Activated naive CD8-positive, alpha-beta T cell treated with anti-CD3 and anti-CD28 coated beads, Interleukin-2, amount 50 U/mL, for 16 hours (primary cell): Measurements from ENCODE around the gene TUBGCP5.
"Not testable (repeated sequence)": the region's sequence is repeated elsewhere in the genome, so short reads cannot be mapped to it uniquely, and the experiment has no call there.

ENCODE experiments used
- DNase-seq: peaks from one replicate; pipeline ENCODE4 v3.0.0-alpha.2; 2020; ENCODE audit warnings: low read depth, low spot score

The TUBGCP5 gene

DNA sequence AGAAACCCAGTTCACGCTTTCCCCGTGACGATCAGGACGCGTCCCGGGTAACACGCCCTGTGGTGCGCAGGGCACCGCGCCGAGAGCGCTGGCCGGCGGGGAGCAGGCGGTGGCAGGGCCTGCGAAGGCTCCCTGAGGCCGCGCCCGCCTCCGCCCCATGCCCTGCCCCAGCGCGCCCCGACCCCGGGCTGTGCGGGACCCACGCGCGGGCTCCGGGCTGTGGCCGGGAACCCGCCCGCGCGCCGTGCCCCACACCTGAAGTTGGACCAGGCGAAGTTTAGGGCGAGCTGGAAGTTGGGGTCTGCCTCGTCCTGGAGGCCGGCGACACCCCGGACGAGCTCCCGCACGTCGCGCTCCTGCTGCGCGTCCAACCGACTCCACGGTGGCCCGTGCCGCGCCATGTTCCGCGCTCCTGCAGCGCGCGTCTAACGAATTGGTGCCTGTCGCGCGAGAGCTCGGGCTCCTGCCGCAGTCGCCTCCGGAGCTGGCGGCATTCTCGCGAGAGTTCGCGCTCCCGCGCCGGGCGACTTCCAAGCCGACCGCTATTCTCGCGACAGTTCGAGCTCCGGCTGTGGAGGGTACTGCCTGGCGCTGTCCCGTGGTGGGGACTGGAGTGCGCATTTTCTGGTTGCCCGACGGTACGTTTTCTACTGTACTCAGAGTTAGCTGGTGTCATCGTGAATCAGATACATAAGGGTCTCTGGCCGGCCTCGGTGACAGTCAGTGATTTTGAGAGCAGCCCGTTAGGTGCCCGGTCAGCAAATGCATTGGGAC lies at the start of gene TUBGCP5:
TUBGCP5 (minus strand) TSS at position 427 of the 774 bp plus-strand sequence; CDS start at position 401, 26 bp downstream.
- peak; percentile 92 for DNase-seq

DNA sequence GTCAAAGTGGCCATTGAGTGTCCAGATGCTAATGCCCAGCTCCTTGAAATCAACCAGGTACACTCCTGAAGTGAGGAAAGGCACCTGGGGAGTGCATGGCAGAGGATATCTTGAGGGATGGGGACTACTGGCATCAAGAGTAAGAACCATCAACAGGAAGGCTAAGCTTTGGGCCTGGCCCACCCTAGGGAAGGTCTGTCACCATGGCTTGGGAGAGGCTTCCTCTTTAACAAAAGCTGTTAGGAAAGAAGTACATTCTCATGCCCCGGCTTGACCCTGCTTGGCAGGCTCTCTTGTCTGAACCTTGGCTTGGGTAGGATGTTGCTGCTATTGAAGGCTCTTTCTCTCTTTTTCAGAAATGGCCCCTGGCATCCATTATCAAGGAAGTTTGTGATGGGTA lies 43.7 kb upstream of the TUBGCP5 start:
- no peak for DNase-seq

DNA sequence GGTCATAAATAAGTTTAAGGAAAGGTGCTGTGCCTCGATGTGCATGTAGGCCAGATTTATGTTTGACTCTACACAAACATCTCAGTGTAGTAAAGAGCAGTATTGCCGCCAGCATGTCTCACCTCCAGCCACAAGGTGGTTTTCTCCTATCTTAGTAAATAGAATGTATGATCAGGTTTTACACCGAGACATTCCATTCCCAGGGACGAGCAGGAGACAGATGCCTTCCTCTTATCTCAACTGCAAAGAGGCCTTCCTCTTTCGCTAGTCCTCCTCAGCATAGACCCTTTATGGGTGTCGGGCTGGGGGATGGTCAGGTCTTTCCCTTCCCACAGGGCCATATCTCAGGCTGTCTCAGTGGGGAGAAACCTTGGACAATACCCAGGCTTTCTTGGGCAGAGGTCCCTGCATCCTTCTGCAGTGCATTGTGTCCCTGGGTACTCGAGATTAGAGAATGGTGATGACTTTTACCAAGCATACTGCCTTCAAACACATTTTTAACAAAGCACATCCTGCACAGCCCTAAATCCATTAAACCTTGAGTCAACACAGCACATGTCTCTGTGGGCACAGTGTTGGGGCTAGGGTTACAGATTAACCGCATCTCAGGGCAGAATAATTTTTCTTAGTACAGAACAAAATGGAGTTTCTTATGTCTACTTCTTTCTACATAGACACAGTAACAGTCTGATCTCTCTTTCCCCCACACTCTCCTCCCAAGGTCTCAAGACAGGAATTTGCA lies 42.8 kb upstream of the TUBGCP5 start:
- DNase-seq, result not testable (repeated sequence)

DNA sequence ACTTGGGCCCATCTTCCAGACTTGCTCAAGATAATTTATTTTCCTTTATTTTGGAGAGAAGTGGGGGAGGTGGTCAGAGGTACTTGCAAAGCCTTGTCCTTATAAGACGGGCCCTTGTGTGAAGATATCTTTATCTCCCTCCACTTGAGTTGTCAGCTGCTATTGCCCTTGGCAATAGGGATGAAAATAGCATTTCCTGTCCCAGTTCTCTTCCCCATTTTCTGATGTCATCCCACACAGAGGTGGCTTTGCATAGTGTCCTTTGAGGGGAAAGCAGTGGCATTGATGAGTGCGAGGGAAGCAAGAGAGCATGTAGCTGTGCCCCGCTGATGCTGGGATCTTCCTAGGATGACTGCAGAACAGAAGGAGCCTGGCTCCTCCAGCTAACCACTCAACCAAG lies 41.9 kb upstream of the TUBGCP5 start:
- DNase-seq, result no peak

DNA sequence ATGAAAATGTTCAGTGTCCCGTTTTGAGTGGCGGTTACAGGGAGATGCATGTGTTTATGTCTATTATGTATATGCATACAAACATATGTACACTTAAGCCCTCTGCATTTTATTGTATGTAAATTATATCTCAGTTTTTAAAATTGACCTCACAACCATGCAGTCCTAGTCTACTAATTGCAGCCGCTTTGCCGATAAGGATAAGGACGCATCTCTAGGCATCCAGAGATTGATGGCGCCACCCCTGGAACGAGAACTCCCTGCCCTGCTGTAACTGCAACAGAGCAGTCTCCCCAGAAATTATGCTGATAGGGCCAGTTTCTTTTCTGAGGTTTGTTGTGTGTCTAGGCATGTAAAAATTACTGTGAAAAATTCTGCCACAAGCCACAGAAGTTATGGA lies 40.4 kb upstream of the TUBGCP5 start:
- DNase-seq, result no peak

DNA sequence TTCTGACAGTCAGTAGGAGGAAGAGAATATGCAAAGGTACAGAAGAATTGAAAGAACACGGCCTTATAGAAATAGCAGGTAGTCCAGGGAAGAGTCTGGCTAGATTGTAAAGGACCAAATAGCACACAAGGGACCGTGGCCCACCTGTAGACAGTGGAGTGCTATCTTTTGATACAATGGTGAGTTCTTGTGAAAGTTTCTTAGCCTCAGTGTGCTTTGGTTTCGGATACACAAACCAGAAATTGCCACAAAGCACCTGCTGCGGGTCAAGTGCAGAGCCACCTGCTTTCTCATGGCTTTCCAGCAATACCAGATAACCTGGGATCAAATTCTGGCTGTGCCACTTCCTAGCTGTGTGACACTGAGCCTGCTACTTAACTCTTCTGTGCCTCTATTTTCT lies 36.6 kb upstream of the TUBGCP5 start:
- no peak for DNase-seq

DNA sequence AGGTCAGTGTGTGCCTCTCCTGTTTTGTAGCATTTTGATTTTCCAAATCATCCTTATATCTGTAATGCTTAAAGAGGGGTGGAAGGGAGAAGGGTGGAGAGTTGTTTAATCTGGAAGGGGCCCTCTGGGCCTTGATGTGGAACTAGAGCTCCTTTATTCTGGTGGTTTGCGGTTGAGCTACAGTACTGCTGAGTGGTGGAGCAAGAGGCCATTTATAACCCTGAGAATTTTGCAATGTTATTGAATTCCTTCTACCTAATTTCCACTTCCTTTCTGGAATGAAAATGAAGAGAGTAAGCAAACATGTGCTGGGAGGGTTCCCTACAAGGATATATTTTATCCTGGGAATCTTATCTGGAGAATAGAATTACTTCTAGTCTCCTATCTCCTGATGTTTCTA lies 35.3 kb upstream of the TUBGCP5 start:
- no peak for DNase-seq

DNA sequence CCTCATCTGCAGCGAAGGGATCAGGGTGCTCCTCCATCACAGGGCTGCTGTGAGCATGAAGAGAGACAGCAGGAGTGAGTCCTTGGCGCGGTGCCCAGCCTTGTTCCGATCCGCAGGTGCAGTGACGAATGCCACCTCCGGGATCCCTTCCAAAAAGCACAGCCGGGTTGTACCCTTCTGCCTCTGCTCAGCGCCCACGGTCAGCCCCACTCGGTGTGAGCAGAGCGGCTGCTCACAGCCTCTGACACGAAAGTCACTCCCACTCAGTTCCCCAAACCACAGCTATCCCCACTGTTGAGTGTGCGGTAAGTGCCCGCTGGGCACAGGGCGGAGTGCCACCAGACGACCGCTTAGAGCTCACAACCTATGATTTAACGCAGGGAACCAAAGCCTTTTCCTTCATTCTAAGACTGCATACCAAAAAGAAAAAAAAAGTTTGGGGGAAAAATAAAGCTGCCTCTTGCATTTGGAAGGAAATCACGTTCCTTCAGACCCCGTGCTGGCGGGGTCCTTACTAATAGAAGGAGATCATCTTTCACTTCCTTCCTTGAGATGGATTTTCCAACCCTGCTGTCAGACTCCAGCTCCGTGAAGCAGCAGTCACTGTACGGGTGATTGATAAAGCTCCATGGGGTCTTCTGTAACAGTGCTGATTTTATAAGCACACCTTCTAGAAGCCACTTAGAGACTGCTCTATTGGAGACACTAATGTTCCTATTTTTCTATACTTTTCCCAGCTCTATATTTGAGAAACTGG lies 34.7 kb upstream of the TUBGCP5 start:
- no peak for DNase-seq

DNA sequence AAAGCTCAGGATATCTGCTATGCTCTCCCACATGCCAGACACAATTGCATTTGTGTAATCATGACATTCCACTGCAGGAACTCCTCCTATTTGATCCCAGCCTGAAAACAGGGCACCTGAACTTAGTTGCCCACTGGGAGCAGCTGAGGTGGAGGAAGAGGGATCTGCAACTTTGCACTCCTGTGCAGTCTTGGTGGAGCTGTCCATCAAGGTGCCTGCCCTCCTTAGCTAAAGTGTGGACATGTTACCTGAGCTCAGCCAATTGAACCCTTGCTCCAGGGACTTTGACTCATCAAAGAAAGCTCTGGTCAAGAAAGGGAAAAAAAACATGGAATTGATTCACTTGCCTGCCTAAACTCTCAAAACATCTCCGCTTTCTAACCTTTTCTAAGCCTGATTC lies 33.3 kb upstream of the TUBGCP5 start:
- DNase-seq, result no peak

DNA sequence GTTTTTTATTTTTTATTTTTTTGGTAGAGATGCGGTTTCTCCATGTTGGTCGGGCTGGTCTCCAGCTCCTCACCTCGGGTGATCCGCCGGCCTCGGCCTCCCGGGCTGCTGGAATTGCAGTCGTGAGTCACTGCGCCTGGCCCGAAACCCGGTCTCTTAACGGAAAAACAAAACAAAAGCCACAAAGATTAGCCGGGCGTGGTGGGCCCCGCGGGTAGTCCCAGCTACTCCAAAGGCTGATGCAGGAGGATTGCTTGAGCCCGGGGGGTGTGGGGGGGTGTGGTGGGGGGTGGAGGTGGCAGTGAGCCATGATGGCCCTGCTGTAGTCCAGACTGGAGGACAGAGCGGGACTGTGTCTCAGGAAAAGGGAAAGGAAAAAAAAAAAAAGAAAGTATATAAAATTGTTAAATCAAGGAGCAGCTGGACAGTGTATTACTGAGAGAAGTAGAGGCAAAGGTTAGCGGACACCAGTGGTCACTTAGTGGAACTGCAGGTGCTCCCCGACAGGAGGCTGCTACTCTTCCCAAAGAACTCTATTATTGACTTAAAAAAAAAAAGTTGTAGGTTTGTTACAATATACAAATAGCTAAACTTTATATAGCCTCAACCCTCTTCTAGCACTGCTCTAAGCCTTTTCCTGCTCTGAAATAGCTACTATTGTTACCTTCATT lies 30.3 kb upstream of the TUBGCP5 start:
- no peak for DNase-seq

DNA sequence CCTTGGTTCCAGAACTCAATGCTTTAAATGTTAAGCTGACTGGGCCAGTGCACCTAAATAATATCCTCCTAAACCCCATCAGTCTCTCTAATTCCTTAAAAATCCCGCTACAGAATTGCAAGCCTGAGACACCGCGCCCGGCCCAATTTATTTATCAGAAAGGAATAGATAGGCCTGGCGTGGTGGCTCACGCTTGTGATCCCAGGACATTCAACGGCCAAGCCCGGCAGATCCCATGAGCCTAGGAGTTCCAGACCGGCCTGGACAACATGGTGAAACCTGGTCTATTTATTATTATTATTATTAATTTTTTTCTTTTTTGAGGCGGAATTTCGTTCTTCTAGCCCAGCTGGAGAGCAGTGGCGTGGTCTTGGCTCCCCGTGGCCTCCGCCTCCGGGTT lies 28.0 kb upstream of the TUBGCP5 start:
- DNase-seq, result no peak

DNA sequence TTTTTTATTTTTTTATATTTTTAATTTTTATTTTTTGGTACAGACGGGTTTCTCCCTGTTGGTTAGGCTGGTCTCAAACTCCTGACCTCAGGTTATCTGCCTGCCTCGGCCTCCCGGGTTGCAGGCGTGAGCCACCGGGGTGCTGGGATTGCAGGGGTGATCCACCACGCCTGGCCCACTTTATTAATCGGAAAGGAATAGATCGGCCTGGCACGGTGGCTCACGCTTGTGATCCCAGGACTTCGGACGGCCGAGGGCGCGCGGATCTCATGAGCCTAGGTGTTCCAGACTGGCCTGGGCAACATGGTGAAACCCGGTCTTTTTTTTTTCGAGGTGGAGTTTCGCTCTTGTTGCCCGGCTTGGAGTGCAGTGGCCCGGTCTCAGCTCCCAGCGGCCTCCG lies 26.5 kb upstream of the TUBGCP5 start:
- DNase-seq, result no peak

DNA sequence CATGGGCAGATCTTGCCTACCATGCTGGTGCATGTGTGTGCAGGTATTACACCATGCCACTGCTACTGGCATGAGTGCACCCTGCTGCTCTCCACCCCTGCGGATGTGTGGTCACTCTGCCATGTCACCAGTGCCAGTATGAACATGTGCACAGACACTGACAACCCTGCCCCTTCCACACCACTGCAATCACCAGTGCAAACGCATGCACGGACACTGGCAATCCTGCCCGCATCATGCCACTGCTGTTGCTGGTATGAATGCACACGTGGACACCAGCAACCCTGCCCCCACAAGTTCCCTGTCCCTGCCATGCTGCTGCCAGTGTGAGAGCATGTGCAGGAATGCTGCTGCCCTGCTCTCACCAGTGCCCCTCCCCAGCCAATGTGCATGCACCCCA lies 24.8 kb upstream of the TUBGCP5 start:
- DNase-seq, result no peak

DNA sequence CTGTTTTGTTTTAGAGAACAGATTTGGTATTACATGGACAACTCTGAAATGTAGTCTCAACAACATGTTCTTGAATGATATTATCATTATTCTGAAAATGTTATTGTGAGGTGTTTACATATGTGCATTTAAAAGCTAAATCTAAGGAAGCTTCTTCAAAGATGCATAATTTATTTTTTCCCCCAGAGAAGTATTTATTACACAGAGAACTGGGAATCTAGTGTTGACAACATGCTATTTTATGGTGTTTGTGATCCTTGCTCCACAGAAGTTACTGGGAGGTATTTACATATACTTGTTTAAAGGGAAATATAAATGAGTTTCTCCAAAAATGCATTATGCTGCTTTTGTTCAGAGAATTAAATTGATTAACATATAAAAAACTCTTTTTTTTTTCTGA lies 18.3 kb upstream of the TUBGCP5 start:
- DNase-seq, result no peak

DNA sequence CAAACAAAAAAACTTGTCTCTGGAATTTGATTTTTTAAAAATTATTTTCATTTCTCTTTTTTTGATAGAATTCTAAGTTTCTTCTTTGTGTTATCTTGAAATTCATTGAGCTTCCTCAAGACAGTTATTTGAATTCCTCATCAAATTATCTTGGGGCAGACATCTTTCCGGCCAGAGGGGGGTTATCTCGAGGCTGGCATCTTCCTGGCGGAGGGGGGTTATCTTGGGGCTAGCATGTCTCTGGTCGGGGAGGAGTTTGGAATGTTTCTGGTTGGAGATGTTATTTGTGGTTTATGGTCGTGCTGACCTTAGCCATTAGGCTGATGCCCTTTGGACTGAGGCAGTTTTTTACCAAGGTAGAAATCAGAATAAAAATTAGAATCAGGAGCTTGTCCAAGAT lies 15.9 kb upstream of the TUBGCP5 start:
- no peak for DNase-seq

DNA sequence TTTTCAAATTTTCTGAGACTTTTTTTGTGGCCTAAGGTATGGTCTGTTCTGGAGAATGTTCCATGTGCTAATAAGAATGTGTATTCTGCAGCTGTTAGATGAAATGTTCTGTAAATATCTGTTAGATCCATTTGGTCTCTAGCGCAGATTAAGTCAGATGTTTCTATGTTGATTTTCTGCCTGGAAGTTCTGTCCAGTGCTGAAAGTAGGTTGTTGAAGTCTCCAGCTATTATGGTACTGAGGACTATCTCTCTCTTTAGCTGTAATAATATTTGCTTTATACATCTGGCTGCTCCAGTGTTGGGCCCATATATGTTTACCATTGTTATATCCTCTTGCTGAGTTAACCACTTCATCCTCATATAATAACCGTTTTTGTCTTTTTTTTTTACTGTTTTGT lies 13.2 kb upstream of the TUBGCP5 start:
- DNase-seq, result no peak

DNA sequence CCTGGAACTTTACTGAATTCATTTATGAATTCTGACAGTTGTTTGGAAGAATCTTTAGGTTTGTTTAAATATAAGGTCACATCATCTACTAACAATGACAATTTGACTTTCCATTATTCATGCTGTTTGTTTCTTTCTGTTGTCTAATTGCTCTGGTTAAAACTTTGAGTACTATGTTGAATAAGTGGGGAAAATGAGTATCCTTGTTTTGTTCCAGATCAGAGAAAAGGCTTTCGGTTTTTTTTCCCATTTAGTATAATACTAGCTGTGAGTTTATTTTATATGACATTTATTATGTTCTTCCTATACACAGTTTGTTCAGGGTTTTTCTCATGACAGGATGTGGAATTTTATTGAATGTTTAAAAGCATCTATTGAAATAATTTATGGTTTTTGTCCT lies 11.3 kb upstream of the TUBGCP5 start:
- no peak for DNase-seq

DNA sequence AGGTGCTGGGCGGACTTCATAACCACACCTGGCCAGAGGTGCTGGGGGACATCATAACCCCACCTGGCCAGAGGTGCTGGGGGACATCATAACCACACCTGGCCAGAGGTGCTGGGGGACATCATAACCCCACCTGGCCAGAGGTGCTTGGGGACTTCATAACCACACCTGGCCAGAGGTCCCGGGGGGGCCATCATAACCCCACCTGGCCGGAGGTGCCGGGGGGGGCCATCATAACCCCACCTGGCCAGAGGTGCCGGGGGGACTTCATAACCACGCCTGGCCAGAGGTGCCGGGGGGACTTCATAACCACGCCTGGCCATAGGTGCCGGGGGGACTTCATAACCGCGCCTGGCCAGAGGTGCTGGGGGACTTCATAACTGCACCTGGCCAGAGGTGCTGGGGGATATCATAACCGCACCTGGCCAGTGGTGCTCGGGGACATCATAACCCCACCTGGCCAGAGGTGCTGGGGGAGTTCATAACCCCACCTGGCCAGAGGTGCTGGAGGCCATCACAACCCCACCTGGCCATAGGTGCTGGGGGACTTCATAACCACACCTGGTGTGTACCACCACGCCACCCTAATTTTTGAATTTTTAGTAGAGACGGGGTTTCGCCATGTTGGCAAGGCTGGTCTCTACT lies 10.7 kb upstream of the TUBGCP5 start:
- DNase-seq, result no peak

DNA sequence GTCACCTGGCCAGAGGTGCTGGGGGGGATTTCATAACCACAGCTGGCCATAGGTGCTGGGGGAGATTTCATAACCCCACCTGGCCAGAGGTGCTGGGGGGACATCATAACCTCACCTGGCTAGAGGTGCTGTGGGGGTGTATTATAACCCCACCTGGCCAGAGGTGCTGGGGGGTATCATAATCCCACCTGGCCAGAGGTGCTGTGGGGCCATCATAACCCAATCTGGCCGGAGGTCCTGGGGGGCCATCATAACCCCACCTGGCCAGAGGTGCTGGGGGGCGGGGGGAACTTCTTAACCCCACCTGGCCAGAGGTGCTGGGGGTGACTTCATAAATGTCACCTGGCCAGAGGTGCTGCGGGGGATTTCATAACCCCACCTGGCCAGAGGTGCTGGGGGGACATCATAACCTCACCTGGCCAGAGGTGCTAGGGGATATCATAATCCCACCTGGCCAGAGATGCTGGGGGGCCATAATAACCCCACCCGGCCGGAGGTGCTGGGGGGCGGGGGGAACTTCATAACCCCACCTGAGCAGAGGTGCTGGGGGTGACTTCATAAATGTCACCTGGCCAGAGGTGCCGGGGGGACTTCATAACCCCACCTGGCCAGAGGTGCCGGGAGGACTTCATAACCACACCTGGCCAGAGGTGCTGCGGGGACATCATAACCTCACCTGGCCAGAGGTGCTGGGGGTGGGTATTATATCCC lies 9.4 kb upstream of the TUBGCP5 start:
- not testable (repeated sequence) for DNase-seq

DNA sequence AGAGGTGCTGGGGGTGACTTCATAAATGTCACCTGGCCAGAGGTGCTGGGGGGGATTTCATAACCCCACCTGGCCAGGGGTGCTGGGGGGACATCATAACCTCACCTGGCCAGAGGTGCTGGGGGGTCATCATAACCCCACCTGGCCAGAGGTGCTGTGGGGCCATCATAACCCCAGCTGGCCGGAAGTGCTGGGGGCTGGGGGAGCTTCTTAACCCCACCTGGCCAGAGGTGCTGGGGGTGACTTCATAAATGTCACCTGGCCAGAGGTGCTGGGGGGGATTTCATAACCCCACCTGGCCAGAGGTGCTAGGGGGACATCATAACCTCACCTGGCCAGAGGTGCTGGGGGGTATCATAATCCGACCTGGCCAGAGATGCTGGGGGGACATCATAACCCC lies 4.6 kb upstream of the TUBGCP5 start:
- DNase-seq, result not testable (repeated sequence)

DNA sequence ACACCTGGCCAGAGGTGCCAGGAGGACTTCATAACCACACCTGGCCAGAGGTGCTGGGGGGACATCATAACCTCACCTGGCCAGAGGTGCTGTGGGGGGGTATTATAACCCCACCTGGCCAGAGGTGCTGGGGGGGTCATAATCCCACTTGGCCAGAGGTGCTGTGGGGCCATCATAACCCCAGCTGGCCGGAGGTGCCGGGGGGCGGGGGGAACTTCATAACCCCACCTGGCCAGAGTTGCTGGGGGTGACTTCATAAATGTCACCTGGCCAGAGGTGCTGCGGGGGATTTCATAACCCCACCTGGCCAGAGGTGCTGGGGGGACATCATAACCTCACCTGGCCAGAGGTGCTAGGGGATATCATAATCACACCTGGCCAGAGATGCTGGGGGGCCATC lies 4.2 kb upstream of the TUBGCP5 start:
- DNase-seq, result not testable (repeated sequence)
